ENCODE measurements around the gene MTHFD1.

MTHFD1 gene

DNA sequence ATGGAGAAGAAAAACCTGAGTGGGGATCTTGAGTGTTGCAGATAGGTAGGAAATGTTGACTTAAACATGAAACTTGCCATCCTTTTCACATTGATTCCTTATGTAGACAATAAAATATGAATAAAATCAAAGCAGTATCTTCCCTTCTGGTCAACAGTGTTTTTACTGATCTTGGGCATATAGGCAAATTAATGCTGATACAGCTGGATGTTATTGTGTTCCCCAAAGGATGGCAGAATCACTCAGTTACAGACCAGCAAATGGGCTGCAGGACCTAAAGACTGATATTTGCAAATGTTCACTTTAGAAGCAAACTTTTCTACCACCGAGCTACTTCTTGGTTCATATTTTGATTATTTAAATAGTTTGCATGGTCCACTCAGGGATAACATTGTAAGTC, 33.9 kb downstream of the MTHFD1 start:
- ChIA-PET POLR2A (no interaction called here), CTCF (interaction anchor here (1.3 to 16.2 kb wide), 5 partner anchors 10 to 215 kb away, joined by 3 to 205 read pairs (median 4); no protein-coding TSS in a partner anchor)
- TF ChIP-seq, protein P1, sequence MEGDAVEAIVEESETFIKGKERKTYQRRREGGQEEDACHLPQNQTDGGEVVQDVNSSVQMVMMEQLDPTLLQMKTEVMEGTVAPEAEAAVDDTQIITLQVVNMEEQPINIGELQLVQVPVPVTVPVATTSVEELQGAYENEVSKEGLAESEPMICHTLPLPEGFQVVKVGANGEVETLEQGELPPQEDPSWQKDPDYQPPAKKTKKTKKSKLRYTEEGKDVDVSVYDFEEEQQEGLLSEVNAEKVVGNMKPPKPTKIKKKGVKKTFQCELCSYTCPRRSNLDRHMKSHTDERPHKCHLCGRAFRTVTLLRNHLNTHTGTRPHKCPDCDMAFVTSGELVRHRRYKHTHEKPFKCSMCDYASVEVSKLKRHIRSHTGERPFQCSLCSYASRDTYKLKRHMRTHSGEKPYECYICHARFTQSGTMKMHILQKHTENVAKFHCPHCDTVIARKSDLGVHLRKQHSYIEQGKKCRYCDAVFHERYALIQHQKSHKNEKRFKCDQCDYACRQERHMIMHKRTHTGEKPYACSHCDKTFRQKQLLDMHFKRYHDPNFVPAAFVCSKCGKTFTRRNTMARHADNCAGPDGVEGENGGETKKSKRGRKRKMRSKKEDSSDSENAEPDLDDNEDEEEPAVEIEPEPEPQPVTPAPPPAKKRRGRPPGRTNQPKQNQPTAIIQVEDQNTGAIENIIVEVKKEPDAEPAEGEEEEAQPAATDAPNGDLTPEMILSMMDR (IDR thresholded peaks at IDR 0.05; ENCODE audit: control extremely low read depth, extremely low read depth, low read depth, missing control alignments): no peak
- DNase-seq (ENCODE audit: extremely low spot score): no peak

DNA sequence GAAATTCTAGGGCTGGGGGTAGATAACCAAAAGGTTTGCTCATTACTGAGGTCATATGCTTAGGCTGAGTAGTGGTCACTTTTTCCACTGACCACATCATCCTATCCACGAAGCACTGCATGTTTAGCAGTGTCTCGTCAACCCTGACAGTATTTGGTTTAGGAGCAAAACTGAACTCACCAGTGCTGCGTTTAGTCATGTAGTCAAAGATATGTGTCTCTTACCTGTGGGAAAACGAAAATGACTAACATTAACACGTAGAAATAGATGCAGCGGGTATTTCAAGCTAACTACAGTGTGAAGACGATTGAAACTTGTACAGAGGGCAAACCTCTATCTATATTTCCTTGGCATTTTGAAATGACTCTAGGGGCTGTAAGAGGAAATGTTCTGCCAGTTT, 34.6 kb downstream of the MTHFD1 start:
- ChIA-PET POLR2A (no interaction called here), CTCF (interaction anchor here (1.3 to 16.2 kb wide), 5 partner anchors 10 to 214 kb away, joined by 3 to 205 read pairs (median 4); no protein-coding TSS in a partner anchor)
- TF ChIP-seq, protein P1 (IDR thresholded peaks at IDR 0.05; ENCODE audit: control extremely low read depth, extremely low read depth, low read depth, missing control alignments): no peak
- no peak for DNase-seq (ENCODE audit: extremely low spot score)

DNA sequence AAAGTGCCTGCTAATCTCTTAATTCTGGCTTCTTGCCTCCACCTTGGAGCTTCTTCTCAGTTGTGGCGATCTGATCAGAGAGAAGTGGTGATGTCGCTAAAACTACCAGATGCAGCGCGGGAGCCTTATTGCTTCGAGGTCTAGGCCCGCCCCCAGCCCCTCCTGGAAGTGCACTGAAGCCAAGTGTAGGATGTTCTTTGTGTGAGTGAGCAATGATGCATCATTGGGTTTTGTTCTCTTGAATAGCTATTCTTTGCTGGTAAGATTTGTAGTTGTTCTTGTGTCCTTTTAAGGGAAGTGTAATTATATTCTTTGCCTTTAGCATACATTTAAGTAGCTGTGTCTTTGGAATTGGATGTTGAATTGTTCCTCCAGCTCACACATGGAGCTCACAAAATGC, 35.8 kb downstream of the MTHFD1 start:
- no peak for DNase-seq (ENCODE audit: extremely low spot score)
- ChIA-PET POLR2A (no interaction called here), CTCF (interaction anchor here (1.2 to 16.2 kb wide), 7 partner anchors 9 to 213 kb away, joined by 3 to 205 read pairs (median 5); no protein-coding TSS in a partner anchor)
- TF ChIP-seq, protein P1 (IDR thresholded peaks at IDR 0.05; ENCODE audit: control extremely low read depth, extremely low read depth, low read depth, missing control alignments): no peak

DNA sequence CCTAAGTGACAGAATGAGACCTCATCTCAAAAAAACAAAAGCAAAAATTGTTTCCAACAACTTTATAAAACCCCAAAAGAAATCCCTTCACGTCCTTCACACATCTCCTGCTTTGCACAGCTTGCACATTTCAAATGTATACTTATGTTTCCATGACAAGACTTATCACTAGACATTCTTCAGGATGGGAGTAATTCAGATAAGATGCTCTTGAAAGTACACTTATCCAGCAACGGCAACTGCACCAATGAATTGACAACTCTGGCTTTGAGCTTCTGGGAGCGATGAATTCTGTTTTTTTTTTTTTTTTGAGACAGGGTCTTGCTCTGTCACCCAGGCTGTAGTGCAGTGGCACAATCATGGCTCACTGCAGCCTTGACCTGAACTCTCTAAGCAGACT, 46.4 kb downstream of the MTHFD1 start:
- no peak for DNase-seq (ENCODE audit: extremely low spot score)
- TF ChIP-seq, protein P1 (IDR thresholded peaks at IDR 0.05; ENCODE audit: control extremely low read depth, extremely low read depth, low read depth, missing control alignments): no peak
- ChIA-PET CTCF (interaction anchor here (0.8 to 15.5 kb wide), 8 partner anchors 11 to 202 kb away, joined by 3 to 205 read pairs (median 4); no protein-coding TSS in a partner anchor), POLR2A (no interaction called here)

DNA sequence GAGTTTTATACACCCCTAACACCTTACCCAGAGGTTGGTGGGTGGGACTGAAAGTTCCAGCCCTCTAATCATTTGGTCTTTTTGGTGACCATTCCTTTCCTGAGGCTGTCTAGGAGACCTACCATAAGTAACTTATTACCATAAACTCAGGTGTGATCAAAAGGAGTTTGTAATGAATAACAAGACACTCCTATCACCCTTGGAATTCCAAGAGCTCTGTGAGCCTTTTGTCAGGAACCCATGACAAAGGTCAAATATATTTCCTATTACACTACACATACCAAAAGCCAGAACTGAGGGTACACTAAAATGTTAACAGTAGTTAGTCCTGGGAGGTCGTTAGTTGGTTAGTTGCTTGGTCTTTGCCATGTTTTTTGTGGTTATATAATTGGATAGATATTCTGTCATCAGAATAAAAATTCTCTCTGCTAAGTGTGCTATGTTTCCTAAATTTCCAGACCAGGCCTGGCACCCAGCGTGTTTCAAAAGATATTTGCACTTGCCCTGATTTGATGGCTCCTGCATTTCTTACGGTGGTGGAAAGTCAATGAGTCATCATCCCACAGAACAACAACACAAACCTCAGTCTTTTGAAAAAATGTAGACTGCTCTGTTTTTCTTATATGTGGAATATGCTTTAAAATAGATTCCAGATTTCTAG, 50.2 kb downstream of the MTHFD1 start:
- DNase-seq (ENCODE audit: extremely low spot score): no peak
- CTCF ChIA-PET: interaction anchor here (1.6 to 15.5 kb wide), 3 partner anchors 9 to 20 kb away, joined by 4 to 205 read pairs (median 76); no protein-coding TSS in a partner anchor
- POLR2A ChIA-PET: no interaction called here
- TF ChIP-seq, protein P1 (IDR thresholded peaks at IDR 0.05; ENCODE audit: control extremely low read depth, extremely low read depth, low read depth, missing control alignments): no peak

DNA sequence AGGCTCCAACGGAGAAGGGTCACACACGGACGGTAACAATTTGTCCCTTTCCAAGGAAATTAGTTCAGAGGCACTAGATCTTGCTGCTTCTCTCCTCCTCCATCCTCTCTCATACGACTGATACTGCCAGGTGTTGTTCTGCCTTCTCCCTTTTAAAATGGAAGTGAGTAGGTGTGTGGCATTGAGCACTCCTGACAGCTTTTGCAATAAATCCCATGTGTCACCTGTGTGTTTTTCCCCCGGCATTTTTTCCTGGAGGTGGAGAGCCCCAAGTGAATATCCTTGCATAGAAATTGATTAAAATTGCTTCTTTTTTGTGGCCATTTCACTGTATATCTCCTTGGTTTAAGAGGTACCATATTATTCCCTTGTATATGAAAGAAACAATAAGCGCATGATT, 51.0 kb downstream of the MTHFD1 start:
- DNase-seq (ENCODE audit: extremely low spot score): no peak
- ChIA-PET CTCF (interaction anchor here (1.6 to 15.5 kb wide), 3 partner anchors 9 to 21 kb away, joined by 4 to 205 read pairs (median 76); no protein-coding TSS in a partner anchor), POLR2A (no interaction called here)
- TF ChIP-seq, protein P1 (IDR thresholded peaks at IDR 0.05; ENCODE audit: control extremely low read depth, extremely low read depth, low read depth, missing control alignments): no peak
